Hepatocyte (in vitro differentiated cells): ENCODE measurements around the gene ATOX1.

Experiments used
- CTCF ChIP-seq: fragments of 200-600 bp; sonication (generic); IDR thresholded peaks from 2 replicates; pipeline ENCODE4 v1.5.1; 2016; ENCODE audit warnings: antibody characterized with exemption, mild to moderate bottlenecking; ENCODE audit not compliant: poor library complexity
- EZH2 ChIP-seq: fragments of 200-600 bp; sonication (generic); IDR thresholded peaks from 2 replicates; pipeline ENCODE4 v1.6.1; 2016; ENCODE audit warnings: antibody characterized with exemption, mild to moderate bottlenecking, borderline replicate concordance

- TF ChIP-seq CTCF, result no peak
- TF ChIP-seq EZH2, result no peak
Observed at GRCh38 chr5:151805414-151806223, 47.2 kb upstream of the ATOX1 start.
